GM19240 (cell line): ENCODE results near the gene TP63.

Experiments
- DNase-seq: peaks from one replicate; pipeline ENCODE4 v3.0.0; 2011; ENCODE audit warnings: low spot score; ENCODE audit not compliant: insufficient read length

The TP63 gene

GRCh38 chr3:189683546-189684255 lies 52.5 kb downstream of the TP63 start:
- DNase-seq: no peak

GRCh38 chr3:189684317-189684716 lies 53.1 kb downstream of the TP63 start:
- DNase-seq: no peak

- DNase-seq: no peak
Observed at GRCh38 chr3:189685291-189685690, 54.1 kb downstream of the TP63 start.

DNA sequence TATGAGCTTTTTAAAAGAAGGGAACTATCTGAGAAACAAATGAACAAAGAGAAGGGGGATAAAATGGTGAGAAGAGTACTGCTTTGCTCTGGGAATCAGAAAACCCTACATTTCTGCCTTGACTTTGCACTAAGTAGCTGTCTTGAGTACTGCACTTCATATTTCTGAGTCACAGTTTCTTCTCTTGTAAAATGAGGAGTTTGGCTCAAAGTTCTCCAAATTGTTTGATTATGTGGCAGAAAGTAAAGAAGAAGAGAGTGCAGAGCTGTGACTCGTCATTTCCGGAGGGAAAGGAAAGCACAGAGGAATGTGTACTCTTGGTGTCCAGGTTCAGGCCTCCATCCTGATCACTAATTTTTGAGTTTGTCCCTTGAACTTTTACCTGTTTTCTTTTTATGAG lies 54.7 kb downstream of the TP63 start:
- no peak for DNase-seq

DNA sequence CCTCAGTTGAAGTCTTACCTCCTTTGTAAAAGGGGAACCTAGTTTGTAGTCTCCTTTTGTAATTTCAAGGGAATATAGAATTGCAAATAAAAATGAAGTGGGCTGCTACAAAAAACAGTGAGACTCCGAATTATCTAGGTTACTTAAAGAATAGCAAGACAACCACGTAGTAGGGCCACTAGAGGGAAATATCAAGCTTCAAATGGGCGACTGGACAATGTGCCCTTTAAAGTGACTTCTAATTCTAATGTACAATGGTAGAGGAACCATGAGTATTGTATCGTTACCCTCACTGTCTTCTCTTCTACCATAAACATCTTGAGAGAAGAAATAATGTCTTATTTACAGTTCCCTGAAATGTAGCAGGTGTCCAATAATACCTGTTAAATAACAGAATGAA lies 56.3 kb downstream of the TP63 start:
- DNase-seq: no peak

GRCh38 chr3:189688262-189688661 lies 57.1 kb downstream of the TP63 start:
- no peak for DNase-seq

GRCh38 chr3:189689625-189690024 lies 58.4 kb downstream of the TP63 start:
- no peak for DNase-seq

GRCh38 chr3:189690237-189690636 lies 59.0 kb downstream of the TP63 start:
- DNase-seq: no peak

GRCh38 chr3:189690672-189691071 lies 59.5 kb downstream of the TP63 start:
- no peak for DNase-seq

GRCh38 chr3:189695400-189695799 lies 64.2 kb downstream of the TP63 start:
- DNase-seq: no peak

DNA sequence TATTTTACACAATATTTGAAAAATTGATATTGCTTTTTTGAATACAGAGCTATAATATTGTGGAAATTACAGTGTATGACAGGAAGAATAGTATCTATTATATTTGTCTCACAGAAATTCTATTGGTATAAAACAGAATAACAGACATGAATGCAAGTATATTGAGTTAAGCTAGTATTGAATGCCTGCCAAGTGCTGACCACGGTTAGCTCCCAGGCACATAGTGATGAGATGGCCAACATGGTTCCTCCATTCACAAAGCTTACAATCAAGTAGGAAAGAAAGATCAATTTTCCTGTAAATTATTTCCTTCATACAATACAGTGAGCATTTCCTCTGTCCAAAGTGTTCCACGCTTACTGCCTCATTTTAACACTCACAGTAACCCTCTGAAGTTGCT lies 67.6 kb downstream of the TP63 start:
- DNase-seq: no peak

DNA sequence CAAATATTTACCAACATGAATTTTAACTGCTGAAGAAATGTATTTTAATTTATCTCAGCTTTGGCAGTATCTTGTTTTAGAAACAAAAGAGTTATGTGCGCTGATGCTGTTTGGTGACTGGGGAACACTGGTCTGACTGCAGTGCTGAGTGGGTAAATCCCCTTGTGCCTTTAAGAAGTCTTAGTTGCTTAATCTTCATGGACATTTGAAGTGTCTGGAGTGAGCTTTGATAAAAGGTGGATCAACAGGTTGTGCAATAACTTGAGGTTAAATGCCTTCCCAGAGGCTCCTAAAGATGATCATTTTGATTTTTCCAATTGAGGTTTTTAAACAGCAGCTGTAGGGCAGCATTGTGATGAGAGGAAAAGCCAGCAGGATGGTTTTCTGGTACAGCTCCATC lies 68.7 kb downstream of the TP63 start:
- DNase-seq: no peak

GRCh38 chr3:189702066-189702646 lies 71.0 kb downstream of the TP63 start:
- no peak for DNase-seq

DNA sequence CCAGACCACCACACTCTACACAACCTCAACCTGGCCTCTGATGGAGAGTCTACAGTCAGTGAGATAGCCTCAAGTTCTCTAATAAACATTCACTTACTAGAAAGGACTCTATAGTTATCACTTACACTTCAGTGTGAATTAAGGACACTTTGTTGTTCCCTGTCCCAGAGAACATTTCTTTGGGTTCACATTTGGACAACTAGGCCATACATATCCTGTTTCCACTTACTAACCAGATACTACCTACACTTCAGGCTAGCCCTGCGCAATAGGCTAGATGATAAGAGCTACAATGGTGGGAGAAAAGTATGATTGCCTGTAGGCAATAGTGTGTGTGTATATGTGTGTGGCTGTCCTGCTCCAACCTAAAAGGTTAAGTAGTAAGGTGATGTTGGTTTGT lies 72.7 kb downstream of the TP63 start:
- DNase-seq: no peak

GRCh38 chr3:189708375-189708774 lies 77.2 kb downstream of the TP63 start:
- no peak for DNase-seq

DNA sequence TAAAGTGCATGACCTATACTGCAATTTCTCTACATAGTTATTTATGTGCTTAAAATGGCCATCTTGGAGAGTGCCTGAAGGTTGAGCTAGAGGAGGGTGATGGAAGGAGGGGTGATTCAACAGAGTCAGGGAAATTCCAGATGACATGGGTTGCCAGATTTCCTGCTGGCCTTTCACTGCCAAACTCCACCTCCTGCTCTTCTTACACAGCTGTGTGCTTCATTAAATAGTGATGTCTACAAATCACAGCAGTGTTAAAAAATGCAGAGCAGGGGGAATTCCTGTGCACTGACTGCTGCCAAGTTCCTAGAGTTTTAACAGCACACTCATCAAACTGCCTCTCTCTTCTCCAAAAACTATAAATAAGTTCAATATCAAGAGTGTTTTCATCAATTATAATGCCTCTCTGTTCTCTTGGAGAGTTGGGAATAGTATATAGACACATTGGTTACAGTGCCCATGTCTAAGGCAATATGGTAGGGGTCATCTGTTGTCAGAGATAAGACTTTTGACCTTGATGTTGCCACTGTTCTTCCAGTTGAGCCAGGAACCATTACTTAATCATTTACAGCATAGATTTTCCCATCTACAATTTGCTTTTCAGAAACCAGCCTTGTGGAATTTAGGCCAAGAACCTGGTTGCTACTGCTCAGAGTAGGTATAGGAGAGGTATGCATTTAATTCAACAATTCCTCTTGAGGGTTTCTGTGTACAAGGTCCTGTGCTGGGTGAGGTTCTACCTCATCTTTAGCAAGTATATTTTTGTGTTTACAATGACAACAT lies 79.6 kb downstream of the TP63 start:
- no peak for DNase-seq

DNA sequence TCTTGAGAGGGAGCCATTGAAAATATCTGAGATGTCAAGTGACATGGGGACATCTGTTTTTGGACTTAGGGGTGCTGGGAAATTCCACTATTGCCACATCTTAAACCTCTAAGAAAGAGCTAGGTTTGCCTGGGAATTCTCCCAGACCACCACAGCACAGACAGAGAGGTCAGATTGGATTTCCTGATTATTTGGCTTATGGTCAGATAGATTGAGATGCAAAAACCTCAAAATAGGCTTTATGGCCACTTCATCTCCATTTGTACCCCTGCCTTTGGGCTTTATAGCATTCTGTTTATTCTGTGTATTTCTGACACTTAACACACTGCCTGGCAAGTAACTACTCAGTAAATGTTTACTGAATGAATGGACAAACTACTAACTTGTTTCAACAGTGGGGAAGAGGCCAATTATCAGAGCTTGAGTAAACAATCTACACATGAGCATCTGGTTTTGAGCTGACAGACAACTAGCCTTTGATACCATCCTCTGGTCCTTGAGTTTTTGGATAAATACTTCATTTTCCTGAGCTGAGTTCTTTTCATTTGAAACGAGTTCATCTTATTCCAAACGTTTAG lies 81.8 kb downstream of the TP63 start:
- no peak for DNase-seq

- no peak for DNase-seq
Observed at GRCh38 chr3:189714991-189715961, 84.1 kb downstream of the TP63 start.

DNA sequence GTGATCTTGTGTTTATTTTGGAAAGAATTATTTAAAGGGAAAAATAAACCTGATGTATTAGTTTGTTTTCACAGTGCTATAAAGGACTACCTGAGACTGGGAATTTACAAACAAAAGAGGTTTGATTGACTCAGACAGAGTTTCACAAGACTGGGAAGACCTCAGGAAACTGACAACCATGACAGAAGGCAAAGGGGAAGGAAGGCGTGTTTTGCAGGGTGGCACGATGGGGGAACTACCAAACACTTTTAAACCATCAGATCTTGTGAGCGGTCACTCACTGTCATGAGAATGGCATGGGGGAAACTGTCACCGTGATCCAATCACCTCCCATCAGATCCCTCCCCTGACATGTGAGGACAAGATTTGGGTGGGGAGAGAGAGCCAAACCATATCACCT lies 87.0 kb downstream of the TP63 start:
- DNase-seq: no peak

- no peak for DNase-seq
Observed at GRCh38 chr3:189720736-189721417, 89.7 kb downstream of the TP63 start.
